Hematopoietic multipotent progenitor cell treated with erythropoietin and hydrocortisone succinate and interleukin-3 and kit ligand, for 6 days (in vitro differentiated cells): ENCODE data around the gene DMAC2L.
"Not testable (repeated sequence)": the region's sequence is repeated elsewhere in the genome, so short reads cannot be mapped to it uniquely, and the experiment has no call there.

Source experiments
- DNase-seq: peaks from one replicate; pipeline ENCODE4 v3.0.0-alpha.2; 2015

Gene DMAC2L

DNA sequence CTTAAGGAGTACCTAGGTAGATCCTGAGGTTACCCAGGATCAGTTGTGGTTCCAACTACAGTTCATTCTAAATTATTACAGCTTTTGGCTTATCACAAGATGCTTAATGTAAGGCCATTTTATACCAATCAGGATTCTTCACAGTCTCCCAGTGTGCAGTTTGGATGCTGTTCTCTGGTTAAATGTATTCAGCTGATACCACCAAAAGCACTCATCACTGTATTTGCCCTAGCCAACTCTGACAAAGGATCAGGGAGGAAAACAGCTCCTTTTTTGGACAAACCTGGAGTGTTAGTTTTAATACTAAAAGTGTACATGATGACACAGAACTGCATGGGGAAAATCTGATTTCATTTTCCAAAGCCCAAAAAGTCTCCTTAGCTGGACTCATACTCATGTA, 19.5 kb downstream of the DMAC2L start:
- no peak for DNase-seq

DNA sequence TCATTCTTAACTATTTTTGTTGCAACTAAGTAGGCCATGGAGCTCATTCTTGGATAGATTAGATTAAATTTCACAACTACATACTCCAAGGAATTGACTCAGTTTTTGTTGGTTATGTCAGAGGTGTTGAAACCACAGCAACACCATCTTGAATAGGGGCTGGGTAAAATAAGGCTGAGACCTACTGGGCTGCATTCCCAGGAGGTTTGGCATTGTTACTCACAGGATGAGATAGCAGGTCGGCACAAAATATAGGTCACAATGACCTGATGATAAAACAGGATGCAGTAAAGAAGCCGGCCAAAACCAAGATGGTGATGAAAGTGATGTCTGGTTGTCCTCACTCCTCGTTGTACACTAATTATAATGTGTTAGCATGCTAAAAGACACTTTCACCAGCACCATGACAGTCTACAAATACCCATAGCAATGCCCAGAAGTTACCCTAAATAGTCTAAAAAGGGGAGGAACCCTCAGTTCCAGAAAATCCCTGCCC, 20.9 kb downstream of the DMAC2L start:
- DNase-seq = no peak

DNA sequence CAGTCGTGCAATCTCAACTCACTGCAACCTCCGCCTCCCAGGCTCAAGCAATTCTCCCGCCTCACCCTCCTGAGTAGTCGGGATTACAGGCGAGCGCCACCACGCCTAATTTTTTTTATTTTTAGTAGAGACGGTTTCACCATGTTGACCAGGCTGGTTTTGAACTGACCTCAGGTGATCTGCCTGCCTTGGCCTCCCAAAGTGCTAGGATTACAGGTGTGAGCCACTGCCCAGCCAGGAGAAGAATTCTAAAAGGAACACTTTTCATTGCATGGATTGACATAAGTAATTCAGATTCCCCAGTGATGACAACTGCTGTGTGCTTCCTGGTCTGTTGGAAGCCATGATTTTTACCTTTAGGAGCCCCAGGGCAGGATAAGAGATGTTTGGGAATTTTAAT, 22.1 kb downstream of the DMAC2L start:
- no peak for DNase-seq

DNA sequence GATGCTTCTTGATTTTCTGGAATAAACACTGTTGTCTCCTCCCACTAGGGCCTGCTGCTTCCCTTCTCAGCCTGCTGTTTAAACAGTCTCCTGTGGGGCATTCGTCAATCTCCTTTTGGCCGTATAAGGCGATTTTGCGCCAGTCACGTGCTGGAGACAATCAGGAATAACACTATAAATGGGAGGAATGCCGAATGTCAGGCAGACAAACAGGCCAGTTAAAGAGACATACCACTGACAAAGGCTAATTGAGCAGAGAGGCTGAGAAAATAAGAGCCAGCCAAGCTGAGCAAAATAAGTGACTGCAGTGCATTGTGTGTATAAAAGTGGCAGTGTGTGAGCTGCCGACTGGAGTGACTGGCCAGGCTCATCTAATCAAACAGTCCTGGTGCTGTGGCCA, 23.3 kb downstream of the DMAC2L start:
- no peak for DNase-seq

DNA sequence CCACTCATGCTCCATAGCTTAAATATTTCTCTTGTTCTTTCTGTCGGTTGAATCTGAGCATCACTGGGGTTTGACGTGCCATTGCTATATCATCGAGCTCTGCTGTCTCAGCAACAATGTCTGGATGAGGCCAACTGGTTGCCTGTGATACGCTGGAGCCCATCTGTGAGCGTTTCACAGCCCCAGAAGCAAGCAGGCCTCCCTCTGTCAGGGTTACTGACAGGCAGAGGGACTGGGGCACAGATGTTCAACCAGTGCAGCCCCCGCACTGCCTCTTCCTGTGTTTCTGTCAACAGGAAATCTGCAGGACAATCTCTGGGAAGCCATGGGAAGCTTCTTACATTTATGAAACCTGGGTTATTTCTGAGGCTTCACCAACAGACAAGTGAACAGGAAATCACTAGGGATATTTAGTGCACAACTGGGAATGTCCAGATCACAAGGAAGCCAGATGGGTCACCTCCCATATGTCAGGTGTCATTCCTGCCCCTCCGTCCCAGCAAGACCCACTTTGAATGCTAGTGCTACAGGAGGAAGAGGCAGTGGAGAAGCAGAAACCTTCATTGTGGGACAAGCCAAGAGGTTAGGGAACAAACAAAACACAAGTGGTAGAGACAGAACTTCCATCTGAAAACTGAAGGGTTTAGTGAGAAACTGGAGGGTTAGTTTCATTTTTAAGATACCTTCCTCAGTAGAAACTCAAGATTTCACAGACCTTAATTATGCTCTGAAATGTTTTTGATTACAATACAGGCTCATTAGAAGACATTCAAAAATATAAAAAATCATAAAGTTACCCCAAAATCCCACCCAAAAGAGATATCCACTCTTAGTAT, 24.1 kb downstream of the DMAC2L start:
- peak; percentile 64 for DNase-seq

DNA sequence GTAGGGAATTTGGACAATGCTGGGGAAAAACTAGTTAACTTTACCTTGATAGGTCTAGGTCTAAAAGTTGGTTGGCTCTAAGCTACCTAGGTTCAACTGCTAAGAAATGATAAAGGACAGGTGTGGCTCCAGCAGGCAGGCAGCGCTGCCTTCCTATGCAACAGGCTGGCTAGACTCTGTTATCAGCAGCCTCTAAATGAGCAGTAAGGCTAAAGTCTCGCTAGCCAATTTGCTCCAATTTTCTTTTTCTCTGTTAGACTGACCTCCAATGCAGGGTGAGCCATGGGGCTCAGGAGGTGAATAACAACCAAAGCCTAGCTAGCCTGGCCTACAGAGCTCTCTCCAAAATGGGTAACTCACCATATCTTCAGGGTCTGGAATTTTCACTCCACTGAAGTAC, 26.5 kb downstream of the DMAC2L start:
- no peak for DNase-seq

DNA sequence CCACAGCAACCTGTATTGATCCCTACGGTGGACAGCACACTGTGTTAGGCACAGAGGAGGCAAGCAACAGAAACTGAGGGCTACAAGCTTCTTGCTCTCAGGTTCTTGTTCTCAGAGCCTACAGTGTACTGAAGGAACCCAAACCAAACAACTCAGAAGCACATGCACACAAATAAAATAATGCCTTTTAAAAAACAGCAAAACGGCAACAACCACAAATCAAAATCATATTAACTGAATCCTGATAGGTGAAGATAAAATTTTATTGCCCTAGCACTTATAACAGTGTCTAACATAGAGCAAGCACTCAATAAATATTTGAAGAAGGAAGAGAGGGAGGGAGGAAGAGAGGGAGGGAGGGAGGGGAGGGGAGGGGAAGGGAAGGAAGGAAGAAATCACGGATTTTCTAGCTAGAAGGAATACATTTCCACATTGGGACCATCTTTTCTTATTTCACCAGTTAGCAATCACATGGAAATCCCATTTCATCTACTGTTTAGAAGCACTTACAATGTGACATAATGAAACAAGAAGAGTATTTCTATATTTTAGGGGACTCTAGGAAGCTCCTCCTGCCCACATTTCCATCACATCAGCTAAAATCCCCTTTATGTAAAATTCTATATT, 27.2 kb downstream of the DMAC2L start:
- no peak for DNase-seq

DNA sequence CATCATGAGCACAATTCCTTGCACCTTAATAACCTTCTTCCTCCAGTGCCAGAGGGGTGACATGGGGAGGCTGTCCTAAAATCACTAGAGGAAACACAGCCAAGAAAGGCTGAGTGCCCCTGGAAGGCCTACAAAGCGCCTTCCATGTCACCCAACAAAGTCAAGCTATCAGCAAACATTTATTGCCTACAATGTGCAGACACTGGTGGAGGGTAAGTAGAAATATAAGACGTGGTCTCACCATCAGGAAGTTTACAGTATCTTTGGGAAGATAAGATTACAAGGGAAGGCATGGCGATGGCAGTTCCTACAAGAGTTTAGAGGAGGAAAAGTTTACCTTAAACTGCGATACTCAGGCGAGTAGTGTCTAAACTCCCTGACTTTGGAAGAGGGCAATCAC, 27.9 kb downstream of the DMAC2L start:
- no peak for DNase-seq

DNA sequence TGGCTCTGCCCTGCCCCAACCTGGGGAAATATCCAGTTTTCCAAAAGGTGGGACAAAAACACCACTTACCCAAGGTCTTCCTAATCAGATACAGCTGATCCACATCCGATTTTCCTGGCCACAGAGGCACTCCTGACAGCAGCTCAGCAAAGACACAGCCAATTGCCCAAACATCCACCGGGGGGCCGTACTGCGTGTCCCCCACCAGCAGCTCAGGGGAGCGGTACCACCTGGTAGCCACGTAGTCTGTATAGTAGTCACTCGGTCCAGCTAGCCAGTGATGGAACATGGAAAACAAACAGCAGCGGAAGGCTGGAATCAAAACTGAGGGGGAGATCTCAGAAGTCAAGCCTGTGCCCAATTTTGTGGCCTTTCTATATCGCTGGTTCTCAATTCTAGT, 28.8 kb downstream of the DMAC2L start:
- DNase-seq = no peak

DNA sequence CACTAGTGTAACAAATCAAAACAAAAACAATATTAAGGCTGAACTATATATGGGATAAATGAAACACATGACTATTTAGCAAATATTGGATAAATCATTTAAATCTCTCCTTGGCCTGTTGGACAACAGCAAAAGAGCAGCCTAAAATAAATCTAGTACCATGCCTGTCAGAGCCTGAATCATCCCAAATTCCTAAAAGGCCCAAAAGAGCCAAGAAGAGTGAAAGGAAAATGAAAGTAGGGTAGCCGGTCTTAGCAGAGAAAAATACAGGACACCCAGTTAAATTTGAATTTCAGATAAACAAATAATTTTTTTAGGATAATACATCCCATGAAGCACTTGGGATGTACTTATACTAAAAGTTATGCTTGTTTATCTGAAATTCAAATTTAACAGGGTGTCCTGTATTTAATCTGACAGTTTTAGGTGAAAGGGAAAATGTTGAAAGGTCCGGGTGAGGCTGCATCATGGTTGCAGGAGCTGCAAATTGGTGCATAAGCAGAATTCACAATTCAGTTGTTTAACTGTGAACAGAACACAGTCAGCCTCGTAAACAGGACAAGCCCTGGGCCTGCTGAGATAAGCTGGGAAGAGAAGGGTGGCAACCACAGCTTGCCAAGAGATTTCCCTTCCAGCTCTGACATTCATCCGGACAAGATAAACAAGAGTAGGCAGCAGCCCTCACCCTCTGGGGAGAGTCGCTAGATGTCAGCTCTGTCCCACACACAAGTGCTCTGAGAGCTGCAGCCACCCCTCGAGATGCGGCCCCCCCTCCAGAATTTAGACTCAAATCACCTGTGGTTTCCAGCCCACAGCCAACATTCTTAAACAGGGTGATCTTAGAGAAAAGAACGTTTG, 30.3 kb downstream of the DMAC2L start:
- DNase-seq = peak; percentile 98

DNA sequence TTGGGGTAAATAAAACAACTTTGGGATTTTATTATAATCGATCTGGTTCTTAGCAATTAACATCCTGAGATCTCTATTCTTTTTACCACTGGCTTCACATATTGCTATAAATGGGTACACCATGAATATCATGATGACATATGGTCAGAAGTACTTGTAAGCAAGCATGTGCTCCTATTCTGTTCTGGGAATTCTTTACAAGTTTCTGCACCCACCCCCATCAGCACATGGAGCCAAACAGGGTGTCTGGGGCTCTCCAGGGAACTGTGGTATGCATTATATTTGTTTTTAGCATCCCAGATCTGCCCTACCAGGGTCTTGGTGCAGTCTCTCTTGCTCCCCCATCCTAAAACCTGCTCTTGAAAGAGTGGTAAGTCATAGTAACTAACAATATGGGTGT, 31.3 kb downstream of the DMAC2L start:
- no peak for DNase-seq

DNA sequence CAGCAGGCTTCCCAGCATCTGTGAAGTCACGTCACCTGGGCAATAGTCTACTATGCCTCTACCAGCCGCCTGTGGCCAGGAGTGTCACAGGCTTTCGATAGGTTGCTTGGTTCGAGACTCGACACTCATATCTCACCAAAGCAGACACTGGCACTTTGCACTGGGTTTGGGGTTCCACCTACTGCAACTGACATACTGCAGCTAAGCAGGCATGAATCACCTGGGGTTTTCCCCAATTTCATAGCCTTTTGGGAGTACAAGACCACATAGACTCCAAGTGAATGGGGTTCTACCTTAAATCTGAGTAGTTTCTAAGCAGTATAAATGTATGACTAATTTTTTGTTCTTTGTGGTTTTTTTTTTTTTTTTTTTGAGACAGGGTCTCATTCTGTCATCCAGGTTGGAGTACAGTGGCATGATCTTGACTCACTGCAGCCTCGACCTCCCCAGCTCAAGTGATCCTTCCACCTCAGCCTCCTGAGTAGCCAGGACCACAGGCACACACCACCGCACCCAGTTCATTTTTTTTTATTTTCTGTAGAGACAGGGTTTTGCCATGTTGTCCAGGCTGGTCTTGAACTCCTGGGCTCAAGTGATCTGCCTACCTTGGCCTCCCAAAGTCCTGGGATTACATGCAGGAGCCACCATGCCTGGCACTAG, 32.1 kb downstream of the DMAC2L start:
- peak; percentile 81 for DNase-seq

DNA sequence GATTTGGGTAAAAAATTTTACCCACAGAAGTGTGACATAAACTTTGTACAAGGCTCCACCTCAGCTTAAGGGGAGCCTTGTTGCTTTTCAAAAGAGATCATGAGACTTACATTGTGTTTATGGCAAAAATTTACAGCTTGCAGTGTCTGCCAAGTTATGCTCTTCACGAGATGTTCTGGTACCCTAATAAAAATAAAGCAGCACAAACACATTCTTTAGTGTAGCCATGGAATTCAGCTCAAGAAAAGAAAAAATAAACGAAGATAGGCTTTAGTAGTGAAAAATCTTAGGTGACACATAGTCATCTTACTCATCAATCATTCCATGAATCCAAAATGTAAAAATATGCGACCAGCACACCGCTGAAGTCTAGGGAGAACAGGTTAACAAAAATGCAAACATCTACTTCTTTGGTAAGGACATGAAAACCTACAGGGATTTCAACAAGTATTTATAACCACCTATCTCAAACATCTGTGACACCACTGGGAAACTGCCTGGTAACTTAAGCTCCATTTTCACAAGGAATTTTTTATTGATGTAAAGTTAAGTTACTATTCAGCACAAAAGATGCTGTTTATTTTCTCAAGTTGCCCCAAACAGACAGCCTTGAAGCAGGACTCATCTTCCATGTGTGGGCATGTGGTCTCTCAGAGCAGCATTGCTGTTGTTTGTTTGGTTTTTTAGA, 32.9 kb downstream of the DMAC2L start:
- no peak for DNase-seq

DNA sequence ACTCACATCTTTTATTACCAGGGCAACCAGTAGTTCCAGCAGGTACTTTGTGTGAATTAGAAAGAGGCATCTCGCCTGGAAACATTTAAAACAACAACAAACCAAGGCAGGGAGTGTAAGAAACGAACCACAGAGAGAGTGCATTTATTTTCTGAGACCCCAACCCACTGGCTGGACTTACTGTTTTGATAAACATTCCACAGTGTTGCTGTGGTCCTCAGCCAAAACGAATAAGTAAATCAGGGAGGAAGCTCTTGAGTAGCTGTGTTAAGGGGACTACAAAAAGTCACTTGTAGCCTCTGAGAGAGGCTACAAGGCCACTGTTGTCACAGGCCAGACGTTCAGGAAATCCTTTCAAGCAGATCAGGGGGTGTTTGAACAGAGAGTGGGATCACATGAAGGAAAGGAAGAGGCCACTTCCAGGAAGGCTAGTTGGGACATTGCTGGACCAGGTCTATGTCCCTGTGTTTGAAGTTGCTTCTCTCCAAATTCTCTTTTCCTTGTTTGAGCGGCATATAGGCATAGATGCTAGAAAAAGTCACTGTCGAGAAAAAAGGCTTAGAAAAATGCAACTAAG, 33.8 kb downstream of the DMAC2L start:
- DNase-seq = no peak

DNA sequence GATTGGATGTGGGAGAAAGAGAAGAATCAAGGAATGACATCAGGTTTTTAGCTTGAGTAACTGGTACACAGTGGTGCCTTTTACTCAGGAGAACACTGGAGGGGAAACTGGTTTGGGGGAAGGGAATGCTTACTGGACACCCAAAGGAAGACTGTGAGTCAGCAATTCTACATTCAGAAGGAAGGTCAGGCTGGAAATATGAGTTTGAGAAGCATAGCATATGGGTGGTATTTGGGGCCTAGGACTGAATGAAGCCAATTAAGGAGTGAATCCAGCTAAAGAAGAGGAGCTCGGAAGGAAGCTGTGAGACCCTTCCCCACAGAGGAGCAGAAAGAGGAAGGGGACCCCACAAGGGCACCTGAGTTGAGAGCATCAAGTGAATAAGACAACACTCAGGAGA, 35.4 kb downstream of the DMAC2L start:
- DNase-seq = peak; percentile 53

DNA sequence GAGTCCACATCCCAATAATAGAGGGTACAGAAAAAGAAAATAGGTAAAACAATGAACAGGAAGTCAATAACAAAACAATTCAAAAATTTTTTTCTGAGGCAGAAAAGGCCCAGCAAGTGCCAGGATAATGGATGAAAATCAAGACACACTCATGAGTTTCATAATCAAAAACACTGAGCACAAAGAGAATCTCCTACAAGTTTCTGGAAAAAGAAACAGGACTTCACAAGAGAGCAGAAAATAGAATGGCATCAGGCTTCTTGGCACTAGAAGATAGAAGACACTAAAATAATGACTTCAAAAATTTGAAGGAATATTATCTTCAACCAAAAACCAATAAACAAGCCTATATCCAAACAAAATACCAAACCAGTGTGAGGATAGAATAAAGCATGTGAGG, 36.8 kb downstream of the DMAC2L start:
- no peak for DNase-seq

DNA sequence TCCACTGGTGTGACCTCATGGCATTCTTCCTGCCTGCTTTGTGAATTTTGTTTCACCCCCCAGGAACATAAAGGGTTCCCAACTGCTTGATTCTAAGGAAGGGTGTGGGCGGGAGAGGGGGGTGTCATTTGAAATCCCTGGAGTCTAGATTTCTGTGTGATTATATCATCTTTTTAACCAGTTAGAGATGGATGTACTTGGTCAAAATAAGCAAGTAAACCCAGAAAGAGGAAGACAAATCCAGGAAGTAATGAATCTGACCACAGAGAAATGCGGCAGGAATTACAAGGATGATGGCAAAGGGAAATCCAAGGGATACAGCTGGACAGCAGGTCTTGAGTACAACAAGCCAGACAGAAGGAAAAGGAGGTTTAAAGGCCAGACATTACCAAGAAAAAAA, 38.9 kb downstream of the DMAC2L start:
- no peak for DNase-seq

DNA sequence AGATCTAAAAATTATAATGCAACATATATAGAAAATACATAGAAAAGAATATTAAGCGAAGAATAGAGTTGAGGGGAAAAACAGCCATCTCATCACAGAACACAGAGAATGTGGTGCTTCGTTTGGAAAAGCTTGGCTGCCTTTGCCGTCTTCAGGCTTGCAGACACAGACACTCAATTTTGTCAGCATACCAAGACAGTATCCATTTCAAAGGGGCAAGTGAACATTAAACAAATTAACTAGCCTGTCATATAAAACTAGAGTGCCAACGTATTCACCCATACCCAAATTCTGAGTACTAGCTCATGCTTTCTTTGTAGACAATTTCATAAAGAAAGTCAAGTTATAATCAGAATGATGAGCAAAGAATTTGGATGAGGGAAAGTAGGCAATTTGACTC, 40.5 kb downstream of the DMAC2L start:
- DNase-seq = no peak

DNA sequence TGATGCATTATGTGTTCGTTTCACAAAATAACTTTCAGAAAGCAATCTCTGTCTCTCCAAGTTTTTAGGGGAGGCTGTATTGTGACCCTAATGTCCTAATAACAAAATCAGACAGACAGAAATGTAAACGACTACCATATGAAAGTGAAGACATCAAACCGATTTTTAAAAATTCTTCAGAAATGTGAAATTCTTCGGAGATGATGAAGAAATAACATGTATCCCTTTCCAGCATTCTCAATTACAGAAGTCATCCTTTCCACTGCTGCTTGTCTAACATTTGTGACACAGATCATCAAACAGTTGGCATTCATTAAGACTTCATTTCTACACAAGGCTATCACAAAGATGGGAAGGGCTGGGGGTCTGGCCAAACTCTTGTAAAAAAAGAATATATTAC, 41.0 kb downstream of the DMAC2L start:
- DNase-seq = no peak

DNA sequence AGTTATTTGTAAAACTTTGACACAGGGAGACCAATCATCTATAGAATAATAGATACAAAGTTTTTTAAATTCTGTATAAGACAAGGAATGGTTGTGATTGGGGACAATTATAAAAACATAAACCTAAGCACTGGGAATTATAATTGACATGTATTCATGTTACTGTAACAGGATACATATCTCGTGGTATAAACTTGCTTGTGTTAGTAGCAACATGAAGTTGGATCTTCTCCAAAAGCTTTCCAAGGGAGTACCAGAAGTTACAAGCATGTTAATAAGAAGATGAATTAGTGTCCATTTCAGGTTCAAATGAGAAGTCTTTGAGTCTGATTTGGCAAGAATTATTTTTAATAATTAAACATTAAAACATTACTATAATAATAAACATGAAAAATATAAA, 42.4 kb downstream of the DMAC2L start:
- no peak for DNase-seq

DNA sequence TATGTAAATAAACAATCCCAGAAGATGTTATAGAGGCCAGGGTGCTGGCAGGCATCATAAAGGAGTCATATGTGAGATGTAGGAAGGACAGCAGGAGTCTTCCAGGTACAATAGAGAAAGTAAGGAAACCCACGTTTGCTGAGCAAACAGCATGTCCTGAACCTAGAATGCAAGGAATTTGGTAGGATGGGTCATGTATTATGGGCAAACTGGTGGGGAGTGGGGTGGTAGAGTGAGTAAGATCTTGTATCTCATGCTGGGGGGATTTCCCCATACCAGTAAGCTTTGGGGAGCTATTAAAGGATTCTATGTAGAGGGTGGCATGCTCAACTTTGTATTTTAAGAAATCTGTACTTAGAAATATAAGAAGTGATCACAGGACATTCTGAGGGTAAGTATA, 43.6 kb downstream of the DMAC2L start:
- DNase-seq = no peak

DNA sequence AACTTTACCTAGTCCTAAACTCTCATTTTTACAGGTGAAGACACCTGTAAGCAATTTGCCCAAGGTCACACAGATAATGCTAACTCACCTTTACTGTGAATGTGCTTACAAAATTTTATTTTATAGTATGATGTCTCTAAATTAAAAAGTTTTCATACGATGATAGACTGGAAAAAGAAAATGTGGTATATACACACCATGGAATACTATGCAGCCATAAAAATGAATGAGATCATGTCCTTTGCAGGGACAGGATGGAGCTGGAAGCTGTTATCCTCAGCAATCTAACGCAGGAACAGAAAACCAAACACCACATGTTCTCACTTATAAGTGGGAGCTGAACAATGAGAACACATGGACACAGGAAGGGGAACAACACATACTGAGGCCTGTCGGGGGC, 44.2 kb downstream of the DMAC2L start:
- not testable (repeated sequence) for DNase-seq
